ENCODE data around the gene QSOX2.

GRCh38 chr9:136194540-136194939, 51.1 kb downstream of the QSOX2 start:
- no peak for TF ChIP-seq CTCF (IDR thresholded peaks at IDR 0.05)
- no peak for TF ChIP-seq REST (IDR thresholded peaks at IDR 0.05; ENCODE audit: insufficient read depth in 1 of 2, low read depth in 2 of 2, low read length in 1 of 2)
- no peak for TF ChIP-seq POLR2AphosphoS5 (IDR thresholded peaks at IDR 0.05; ENCODE audit: low read depth, low read length)

All from Panc1 (cell line).